Activated naive CD8-positive, alpha-beta T cell treated with anti-CD3 and anti-CD28 coated beads for 36 hours (primary cell): ENCODE results near the gene SSH2. TPM values are rescaled to one million over a fixed set of nuclear protein-coding genes. Genes with fewer than 3 reads are reported as not detected.
A peak's percentile ranks its signal among the peaks of the same experiment; 100 is the strongest.

Source experiments
- DNase-seq: peaks from one replicate; pipeline ENCODE4 v3.0.0; 2021
- H3K27ac Mint-ChIP-seq: one replicate; pipeline ENCODE4 v1.8.0; 2022; ENCODE audit warnings: mild to moderate bottlenecking, moderate library complexity, mixed read lengths
- H3K27me3 Mint-ChIP-seq: one replicate; pipeline ENCODE4 v1.8.0; 2022; ENCODE audit warnings: mild to moderate bottlenecking, mixed read lengths
- H3K36me3 Mint-ChIP-seq: one replicate; pipeline ENCODE4 v1.8.0; 2021; ENCODE audit warnings: mild to moderate bottlenecking, mixed read lengths
- H3K4me1 Mint-ChIP-seq: one replicate; pipeline ENCODE4 v1.8.0; 2021; ENCODE audit warnings: mixed read lengths
- H3K4me3 Mint-ChIP-seq: one replicate; pipeline ENCODE4 v1.8.0; 2022; ENCODE audit warnings: mild to moderate bottlenecking, moderate library complexity, mixed read lengths
- H3K9me3 Mint-ChIP-seq: one replicate; pipeline ENCODE4 v1.8.0; 2022; ENCODE audit warnings: mixed read lengths
- total RNA-seq, 2 experiments: library from RNA; stranded (reverse); gene quantifications; one replicate each; pipeline ENCODE4 v1.2.3, GENCODE V29; 2021

The SSH2 gene
- total RNA-seq, 2 experiments from 2014 or later, result 26.7 to 26.8 TPM

DNA sequence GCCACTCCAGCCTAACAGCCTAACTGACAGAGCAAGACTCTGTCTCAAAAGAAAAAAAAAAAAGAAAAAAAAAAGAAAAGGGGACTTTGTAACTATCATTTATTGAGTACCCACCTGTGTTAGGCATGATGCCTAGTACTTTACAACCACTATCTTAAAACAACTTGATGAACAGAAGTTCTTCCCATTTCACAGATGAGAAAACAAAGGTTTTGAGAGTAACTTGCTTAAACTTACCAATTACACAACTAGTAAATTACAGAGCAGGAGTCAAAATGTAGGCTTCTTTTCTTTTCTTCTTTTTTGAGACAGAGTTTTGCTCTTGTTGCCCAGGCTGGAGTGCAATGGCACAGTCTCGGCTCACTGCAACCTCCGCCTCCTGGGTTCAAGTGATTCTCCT is 210.6 kb downstream of the SSH2 start:
- no peaks in the 10 kb centered on the region for H3K27me3 Mint-ChIP-seq
- H3K9me3 Mint-ChIP-seq, result peaks cover 4% of the 10 kb centered on the region
- peaks cover 34% of the 10 kb centered on the region for H3K36me3 Mint-ChIP-seq
- peaks cover 65% of the 10 kb centered on the region for H3K4me1 Mint-ChIP-seq
- DNase-seq, result no peak
- no peak overlapping the region for H3K27ac Mint-ChIP-seq
- no peak overlapping the region for H3K4me3 Mint-ChIP-seq

DNA sequence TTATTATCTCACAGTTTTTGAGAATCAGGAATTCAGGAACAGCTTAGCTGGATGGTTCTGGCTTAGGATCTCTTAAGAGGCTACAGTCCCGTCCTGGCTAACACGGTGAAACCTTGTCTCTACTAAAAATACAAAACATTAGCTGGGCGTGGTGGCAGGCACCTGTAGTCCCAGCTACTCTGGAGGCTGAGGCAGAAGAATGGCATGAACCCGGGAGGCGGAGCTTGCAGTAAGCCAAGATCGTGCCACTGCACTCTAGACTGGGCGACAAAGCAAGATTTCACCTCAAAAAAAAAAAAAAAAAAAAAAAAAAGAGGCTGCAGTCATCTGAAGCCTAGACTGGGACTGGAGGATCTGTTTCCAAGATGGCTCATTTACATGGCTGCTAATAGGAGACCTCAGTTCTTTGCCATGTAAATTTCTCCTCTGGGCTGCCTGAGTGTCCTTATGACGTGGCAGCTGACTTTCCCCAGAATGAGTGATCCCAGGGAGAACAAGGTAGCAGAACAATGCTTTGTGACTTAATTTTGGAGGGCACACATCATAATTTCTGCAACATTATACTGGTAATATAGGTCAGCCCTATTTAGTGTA is 211.5 kb downstream of the SSH2 start:
- no peak overlapping the region for H3K27ac Mint-ChIP-seq
- no peak for DNase-seq
- peaks cover 34% of the 10 kb centered on the region for H3K36me3 Mint-ChIP-seq
- no peak overlapping the region for H3K4me3 Mint-ChIP-seq
- peaks cover 4% of the 10 kb centered on the region for H3K9me3 Mint-ChIP-seq
- H3K27me3 Mint-ChIP-seq, result no peaks in the 10 kb centered on the region
- peaks cover 67% of the 10 kb centered on the region for H3K4me1 Mint-ChIP-seq

DNA sequence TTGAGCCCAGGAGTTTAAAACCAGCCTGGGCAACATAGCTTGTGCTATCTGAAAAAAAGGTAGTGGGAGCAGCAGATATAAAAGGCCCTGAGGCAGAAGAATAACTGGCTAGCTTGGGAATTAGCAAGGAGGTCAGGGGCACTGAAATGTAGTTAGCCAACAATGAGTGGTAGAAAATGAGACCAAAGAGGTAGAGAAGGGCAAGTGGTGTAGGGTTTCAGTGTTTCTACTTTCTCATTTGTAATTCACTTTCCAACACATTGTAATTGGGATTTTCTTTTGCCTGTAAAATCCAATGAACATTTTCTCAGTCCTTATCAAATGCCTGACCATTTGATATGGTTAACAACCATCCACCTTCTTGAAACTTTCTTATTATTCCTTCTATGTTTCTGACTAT is 212.2 kb downstream of the SSH2 start:
- H3K9me3 Mint-ChIP-seq, result peaks cover 4% of the 10 kb centered on the region
- H3K36me3 Mint-ChIP-seq, result peaks cover 35% of the 10 kb centered on the region
- H3K27me3 Mint-ChIP-seq, result no peaks in the 10 kb centered on the region
- H3K4me3 Mint-ChIP-seq, result no peak overlapping the region
- H3K4me1 Mint-ChIP-seq, result peaks cover 62% of the 10 kb centered on the region
- DNase-seq, result no peak
- no peak overlapping the region for H3K27ac Mint-ChIP-seq

GRCh38 chr17:29716566-29716965 is 213.5 kb downstream of the SSH2 start:
- Mint-ChIP-seq H3K9me3 (peaks cover 4% of the 10 kb centered on the region), H3K27me3 (no peaks in the 10 kb centered on the region), H3K4me3 (no peak overlapping the region), H3K27ac (no peak overlapping the region), H3K36me3 (peaks cover 40% of the 10 kb centered on the region), H3K4me1 (peaks cover 57% of the 10 kb centered on the region)
- no peak for DNase-seq

DNA sequence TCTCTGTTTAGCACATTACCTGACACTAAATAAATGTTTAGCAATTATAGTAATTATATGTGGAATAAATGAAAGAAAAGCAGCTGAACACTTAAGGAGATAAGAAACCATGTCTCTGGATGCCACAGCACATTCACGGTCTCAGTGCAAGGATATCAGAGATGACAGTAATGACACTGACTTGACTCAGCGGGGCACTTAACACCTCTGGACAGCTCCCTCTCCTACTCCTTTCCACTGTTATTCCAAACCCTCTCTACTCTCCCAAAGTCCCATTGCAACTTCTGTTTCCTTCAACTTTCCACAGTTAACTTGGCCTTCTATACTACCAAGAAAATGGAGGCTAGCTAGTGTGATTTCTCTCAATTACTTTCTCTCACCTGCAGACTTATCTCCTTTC is 214.3 kb downstream of the SSH2 start:
- Mint-ChIP-seq H3K4me1 (peaks cover 55% of the 10 kb centered on the region), H3K9me3 (peaks cover 4% of the 10 kb centered on the region), H3K27me3 (no peaks in the 10 kb centered on the region), H3K4me3 (no peak overlapping the region), H3K27ac (no peak overlapping the region), H3K36me3 (peaks cover 38% of the 10 kb centered on the region)
- no peak for DNase-seq

DNA sequence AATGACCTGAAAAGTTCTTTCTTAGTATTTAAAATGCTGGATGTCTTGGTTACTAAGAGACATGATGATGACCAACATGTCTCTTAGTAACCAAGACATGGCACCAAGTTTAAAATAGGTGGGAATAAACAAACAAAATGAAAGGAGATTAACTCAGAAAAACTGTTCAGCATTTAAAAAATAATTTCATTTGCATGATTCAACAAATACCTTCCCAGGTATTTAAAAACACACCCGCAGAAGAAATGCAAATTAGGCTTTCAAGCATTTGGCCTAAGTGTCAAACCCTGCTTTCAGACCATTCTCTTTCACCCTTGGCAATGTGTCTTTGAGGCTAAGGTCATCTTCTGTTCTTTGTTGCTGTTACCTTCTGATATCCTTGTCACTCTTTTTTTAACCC is 215.9 kb downstream of the SSH2 start:
- DNase-seq, result no peak
- Mint-ChIP-seq H3K27me3 (no peaks in the 10 kb centered on the region), H3K36me3 (peaks cover 40% of the 10 kb centered on the region), H3K4me1 (peaks cover 59% of the 10 kb centered on the region), H3K4me3 (no peak overlapping the region), H3K9me3 (peaks cover 4% of the 10 kb centered on the region), H3K27ac (no peak overlapping the region)

GRCh38 chr17:29713626-29714025 is 216.4 kb downstream of the SSH2 start:
- H3K4me1 Mint-ChIP-seq, result peaks cover 57% of the 10 kb centered on the region
- H3K36me3 Mint-ChIP-seq, result peaks cover 41% of the 10 kb centered on the region
- peak overlapping the region; percentile 3 for H3K27ac Mint-ChIP-seq
- no peak overlapping the region for H3K4me3 Mint-ChIP-seq
- H3K9me3 Mint-ChIP-seq, result peaks cover 4% of the 10 kb centered on the region
- no peaks in the 10 kb centered on the region for H3K27me3 Mint-ChIP-seq
- no peak for DNase-seq

DNA sequence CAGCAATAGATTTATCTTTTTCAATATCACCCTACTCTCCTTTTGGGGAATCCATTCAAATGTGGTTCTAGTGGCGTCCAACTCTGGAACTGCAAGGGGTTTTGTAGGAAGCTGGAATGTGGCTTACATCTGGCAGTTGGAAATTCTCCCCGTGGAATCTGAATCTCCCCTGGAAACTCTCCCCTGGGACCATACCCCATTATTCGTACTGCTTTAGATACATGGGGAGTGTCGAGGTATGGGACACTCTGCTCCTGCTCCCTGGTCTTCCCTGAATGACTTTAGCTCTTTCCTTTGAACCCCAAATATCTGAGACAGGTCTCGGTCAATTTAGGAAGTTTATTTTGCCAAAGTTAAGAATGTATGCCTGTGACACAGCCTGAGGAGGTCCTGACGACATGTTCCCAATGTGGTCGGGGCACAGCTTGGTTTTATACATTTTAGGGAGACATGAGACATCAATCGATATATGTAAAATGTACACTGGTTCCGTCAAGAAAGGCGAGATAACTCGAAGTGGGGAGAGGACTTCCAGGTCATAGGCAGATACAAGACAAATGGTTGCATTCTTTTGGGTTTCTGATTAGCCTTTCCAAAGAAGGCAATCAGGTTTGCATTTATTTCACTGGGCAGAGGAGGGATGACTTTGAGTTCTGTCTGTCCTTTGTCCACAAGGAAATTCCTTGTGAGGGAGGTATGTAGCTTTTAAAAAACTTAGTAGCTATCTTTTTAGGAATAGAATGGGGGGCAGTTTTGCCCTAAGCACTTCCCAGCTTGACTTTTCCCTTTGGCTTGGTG is 218.2 kb downstream of the SSH2 start:
- Mint-ChIP-seq H3K27me3 (no peaks in the 10 kb centered on the region), H3K4me1 (peaks cover 56% of the 10 kb centered on the region), H3K27ac (no peak overlapping the region), H3K36me3 (peaks cover 32% of the 10 kb centered on the region), H3K9me3 (no peaks in the 10 kb centered on the region), H3K4me3 (no peak overlapping the region)
- DNase-seq, result no peak

DNA sequence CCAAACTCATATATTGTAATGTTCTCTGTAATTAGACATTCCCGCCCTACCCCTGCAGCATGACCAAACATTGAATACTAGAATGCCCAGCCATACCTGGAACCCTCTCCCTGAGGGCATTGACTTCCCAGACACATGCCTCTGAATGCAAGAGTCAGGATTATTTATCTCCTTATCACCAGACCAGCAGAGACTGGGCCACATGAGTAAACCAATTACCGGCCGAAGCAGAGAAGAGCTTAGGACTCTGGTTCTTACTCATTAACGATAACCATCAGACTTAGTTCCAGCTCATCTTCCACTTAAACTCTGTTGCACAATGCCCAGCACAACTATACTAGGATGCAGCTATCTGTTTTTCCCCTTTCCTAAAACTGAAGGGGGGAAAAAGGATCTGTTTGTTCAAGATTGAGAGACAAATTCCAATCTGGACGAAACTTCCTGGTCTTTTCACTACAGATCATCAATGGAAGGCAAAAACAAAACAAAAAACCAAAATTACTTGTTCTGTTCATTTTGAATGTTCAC is 219.1 kb downstream of the SSH2 start:
- Mint-ChIP-seq H3K27ac (no peak overlapping the region), H3K9me3 (no peaks in the 10 kb centered on the region), H3K4me1 (peaks cover 53% of the 10 kb centered on the region), H3K27me3 (no peaks in the 10 kb centered on the region), H3K36me3 (peaks cover 25% of the 10 kb centered on the region), H3K4me3 (no peak overlapping the region)
- DNase-seq, result no peak

DNA sequence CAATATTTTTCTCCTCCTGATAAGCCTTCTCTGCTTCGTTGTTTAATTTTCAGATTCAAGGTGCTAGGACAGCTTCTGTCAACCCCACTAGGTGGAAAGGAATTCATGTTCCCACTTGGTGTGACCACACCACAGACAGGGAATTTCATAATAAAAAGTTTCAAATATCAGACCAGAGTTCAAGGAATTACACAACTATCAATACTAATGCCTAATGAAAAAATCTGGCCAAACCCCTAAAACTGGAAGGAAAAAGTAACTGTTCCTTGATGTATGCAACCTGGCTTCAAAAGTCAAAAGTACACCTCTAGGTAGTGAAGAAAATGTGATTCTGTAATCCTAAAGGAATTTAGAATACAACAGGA is 219.5 kb downstream of the SSH2 start:
- DNase-seq, result no peak
- H3K9me3 Mint-ChIP-seq, result no peaks in the 10 kb centered on the region
- peaks cover 53% of the 10 kb centered on the region for H3K4me1 Mint-ChIP-seq
- H3K27ac Mint-ChIP-seq, result no peak overlapping the region
- peaks cover 23% of the 10 kb centered on the region for H3K36me3 Mint-ChIP-seq
- H3K27me3 Mint-ChIP-seq, result no peaks in the 10 kb centered on the region
- H3K4me3 Mint-ChIP-seq, result no peak overlapping the region

GRCh38 chr17:29709866-29710519 is 220.0 kb downstream of the SSH2 start:
- Mint-ChIP-seq H3K4me3 (no peak overlapping the region), H3K36me3 (peaks cover 26% of the 10 kb centered on the region), H3K9me3 (no peaks in the 10 kb centered on the region), H3K27me3 (no peaks in the 10 kb centered on the region), H3K4me1 (peaks cover 58% of the 10 kb centered on the region), H3K27ac (peak overlapping the region; percentile 21)
- DNase-seq, result no peak

DNA sequence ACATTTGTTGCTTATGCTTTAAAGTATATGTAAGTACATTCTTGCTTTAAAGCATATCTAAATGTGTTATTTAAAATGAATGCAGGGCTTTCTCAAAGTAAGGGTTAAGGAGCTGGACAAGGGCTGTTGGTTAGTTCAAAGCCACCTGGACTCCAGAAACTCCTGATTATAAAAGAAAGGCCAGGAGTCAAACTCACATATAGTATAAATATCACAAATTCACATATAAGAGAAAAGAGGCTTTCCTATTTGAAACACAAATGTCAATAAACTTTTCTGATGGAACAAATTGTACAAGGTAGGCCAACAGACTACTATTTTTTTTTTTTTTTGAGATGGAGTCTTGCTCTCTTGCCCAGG is 222.8 kb downstream of the SSH2 start:
- no peaks in the 10 kb centered on the region for H3K27me3 Mint-ChIP-seq
- peaks cover 58% of the 10 kb centered on the region for H3K4me1 Mint-ChIP-seq
- H3K4me3 Mint-ChIP-seq, result peak overlapping the region; percentile 77

DNA sequence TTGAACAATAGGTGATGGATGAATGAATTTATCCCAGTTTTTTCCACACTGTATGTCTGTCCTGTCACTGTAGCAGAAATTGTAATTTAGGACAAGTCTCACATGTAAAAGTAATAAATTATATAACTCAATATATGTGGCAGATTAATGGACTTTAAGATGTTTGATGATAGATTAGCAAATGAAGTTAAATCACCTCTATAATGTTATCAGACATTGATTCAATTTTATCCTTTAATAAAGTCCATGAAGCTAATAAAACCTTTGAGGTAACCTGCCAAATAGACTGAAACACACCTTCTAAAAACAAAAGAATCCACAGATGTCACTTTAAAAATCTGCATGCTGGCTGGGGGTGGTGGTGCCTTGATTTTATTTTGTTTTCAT is 224.0 kb downstream of the SSH2 start:
- Mint-ChIP-seq H3K27ac (peak overlapping the region; percentile 99), H3K36me3 (peaks cover 20% of the 10 kb centered on the region), H3K9me3 (no peaks in the 10 kb centered on the region)

More for the DNA sequence above, 222.8 kb downstream of the SSH2 start:
- H3K27ac Mint-ChIP-seq, result peak overlapping the region; percentile 99
- H3K36me3 Mint-ChIP-seq, result peaks cover 24% of the 10 kb centered on the region
- DNase-seq, result no peak
- H3K9me3 Mint-ChIP-seq, result no peaks in the 10 kb centered on the region

DNA sequence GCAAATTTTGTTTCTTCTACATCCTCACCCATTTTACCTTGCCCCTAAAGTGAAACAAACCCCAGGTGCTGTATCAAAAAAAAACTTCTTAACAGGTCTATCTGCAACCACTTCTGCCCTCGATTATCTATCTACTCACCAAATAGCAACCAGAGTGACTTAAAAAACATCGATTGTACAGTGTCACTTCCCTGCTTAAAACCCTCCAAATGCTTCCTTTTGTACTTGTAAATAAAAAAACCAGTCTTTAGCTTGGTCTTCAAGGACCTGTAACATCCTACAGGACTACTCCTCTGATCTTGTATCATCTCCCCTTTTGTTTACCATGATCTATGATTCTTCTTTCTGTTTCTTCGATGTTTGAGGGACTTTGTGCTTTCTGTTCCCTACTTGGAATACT is 224.6 kb downstream of the SSH2 start:
- H3K4me1 Mint-ChIP-seq, result peaks cover 46% of the 10 kb centered on the region
- H3K4me3 Mint-ChIP-seq, result peak overlapping the region; percentile 40
- H3K9me3 Mint-ChIP-seq, result no peaks in the 10 kb centered on the region
- no peak for DNase-seq
- H3K27me3 Mint-ChIP-seq, result no peaks in the 10 kb centered on the region
- H3K27ac Mint-ChIP-seq, result peak overlapping the region; percentile 99
- H3K36me3 Mint-ChIP-seq, result peaks cover 16% of the 10 kb centered on the region

More for the DNA sequence above, 224.0 kb downstream of the SSH2 start:
- peaks cover 50% of the 10 kb centered on the region for H3K4me1 Mint-ChIP-seq
- no peaks in the 10 kb centered on the region for H3K27me3 Mint-ChIP-seq
- H3K4me3 Mint-ChIP-seq, result peak overlapping the region; percentile 77
- no peak for DNase-seq

DNA sequence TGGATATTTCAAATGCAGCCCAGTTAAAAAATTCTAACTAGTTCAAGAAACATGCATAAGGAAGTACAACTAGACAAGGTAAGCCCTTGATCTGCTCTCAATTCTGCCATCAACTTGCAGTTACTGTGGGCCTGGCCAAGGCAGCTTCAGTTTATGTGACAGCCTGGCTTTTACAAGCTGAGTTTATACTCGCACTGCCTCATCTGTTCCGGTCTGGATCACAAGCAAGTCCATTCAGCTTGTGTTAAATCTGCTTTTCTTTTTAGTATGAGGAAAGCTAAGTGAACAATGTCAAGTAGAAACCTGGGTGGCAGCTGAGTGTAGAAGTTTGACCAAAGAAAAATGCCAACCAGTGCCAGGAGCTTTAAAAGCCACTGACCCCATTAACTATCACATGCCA is 230.7 kb downstream of the SSH2 start:
- H3K4me1 Mint-ChIP-seq, result peaks cover 23% of the 10 kb centered on the region
- no peak overlapping the region for H3K27ac Mint-ChIP-seq
- H3K9me3 Mint-ChIP-seq, result no peaks in the 10 kb centered on the region
- H3K4me3 Mint-ChIP-seq, result no peak overlapping the region
- peaks cover 26% of the 10 kb centered on the region for H3K36me3 Mint-ChIP-seq
- no peaks in the 10 kb centered on the region for H3K27me3 Mint-ChIP-seq
- DNase-seq, result no peak
